ENCODE measurements around the gene XPO5.
A peak's percentile ranks its signal among the peaks of the same experiment; 100 is the strongest.

DNA sequence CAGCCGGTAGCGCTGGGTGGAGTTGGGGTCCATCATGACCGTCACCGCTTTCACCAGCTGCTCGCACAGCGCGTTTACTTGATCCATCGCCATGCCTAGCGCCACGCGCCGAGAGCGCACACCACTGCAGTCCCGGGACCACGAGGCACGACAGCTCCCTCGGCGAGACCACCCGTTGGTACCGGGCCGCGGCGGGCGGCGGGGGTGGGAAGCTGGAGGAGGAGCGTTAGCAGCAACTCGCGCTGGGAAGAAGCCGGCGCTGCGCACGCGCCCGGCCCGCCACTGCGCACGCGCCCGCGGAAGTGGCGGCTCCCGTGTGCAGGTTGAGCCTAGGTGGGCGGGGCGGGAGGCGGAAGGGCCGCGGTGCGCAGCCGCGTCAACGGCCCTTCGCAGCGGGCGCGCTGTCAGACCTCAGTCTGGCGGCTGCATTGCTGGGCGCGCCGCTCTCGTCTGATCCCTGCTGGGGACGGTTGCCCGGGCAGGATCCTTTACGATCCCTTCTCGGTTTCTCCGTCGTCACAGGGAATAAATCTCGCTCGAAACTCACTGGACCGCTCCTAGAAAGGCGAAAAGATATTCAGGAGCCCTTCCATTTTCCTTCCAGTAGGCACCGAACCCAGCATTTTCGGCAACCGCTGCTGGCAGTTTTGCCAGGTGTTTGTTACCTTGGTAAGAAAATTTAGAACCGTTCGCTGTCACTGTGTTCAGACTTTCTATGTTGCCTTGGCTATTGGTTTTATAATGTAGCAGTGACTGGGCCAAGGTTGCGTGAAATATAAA lies at the start of gene XPO5, which contains the start of gene POLH:
- TF ChIP-seq, protein P1, sequence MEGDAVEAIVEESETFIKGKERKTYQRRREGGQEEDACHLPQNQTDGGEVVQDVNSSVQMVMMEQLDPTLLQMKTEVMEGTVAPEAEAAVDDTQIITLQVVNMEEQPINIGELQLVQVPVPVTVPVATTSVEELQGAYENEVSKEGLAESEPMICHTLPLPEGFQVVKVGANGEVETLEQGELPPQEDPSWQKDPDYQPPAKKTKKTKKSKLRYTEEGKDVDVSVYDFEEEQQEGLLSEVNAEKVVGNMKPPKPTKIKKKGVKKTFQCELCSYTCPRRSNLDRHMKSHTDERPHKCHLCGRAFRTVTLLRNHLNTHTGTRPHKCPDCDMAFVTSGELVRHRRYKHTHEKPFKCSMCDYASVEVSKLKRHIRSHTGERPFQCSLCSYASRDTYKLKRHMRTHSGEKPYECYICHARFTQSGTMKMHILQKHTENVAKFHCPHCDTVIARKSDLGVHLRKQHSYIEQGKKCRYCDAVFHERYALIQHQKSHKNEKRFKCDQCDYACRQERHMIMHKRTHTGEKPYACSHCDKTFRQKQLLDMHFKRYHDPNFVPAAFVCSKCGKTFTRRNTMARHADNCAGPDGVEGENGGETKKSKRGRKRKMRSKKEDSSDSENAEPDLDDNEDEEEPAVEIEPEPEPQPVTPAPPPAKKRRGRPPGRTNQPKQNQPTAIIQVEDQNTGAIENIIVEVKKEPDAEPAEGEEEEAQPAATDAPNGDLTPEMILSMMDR (IDR thresholded peaks at IDR 0.05) = peak in 1 of 2 donors; percentile 29
- TF ChIP-seq POLR2AphosphoS5 (IDR thresholded peaks at IDR 0.05) (peak in 1 of 3 donors; percentile 49), EP300 (IDR thresholded peaks at IDR 0.05) (no peak)

All from suprapubic skin (tissue), 4 donors.